IMR-90 (cell line): ENCODE measurements around the gene MYO9A. TPM values are rescaled to one million over a fixed set of nuclear protein-coding genes. Genes with fewer than 3 reads are reported as not detected.

ENCODE experiments used
- ATAC-seq: fragments of 200-7000 bp; cut with Tn5 transposase; 2 replicates; pipeline ENCODE4 v1.9.1; 2020; ENCODE audit warnings: low read depth, mild to moderate bottlenecking, moderate library complexity
- BruUV-seq: library from RNA; stranded (reverse); fragments of 400-500 nt; replicated peaks from 2 replicates; lab custom pipeline; 2021; lab: Mats Ljungman, UMichigan
- CTCF ChIA-PET: fragments of 300-600 bp; formaldehyde crosslinking; extraction: SDS; loops from one replicate; lab custom pipeline; 2021; ENCODE audit warnings: antibody characterized with exemption; lab: Yijun Ruan, JAX
- POLR2A ChIA-PET: fragments of 300-600 bp; sonication (Branson Sonifier 250); formaldehyde crosslinking; loops from one replicate; lab custom pipeline; 2022; ENCODE audit warnings: antibody characterized with exemption; ENCODE audit not compliant: unreplicated experiment; lab: Charles Lee
- DNase-seq: peaks from one replicate; pipeline ENCODE4 v3.0.0; 2013
- H2AFZ ChIP-seq: replicated peaks from 2 replicates; pipeline ENCODE3; 2013; ENCODE audit warnings: low read length, mild to moderate bottlenecking; ENCODE audit not compliant: poor library complexity
- H2AK5ac ChIP-seq: 2 replicates; pipeline ENCODE4 v1.6.1; 2013; ENCODE audit warnings: low read depth, low read length, inconsistent platforms
- H2AK9ac ChIP-seq: replicated peaks from 2 replicates; pipeline ENCODE3; 2013; ENCODE audit warnings: mild to moderate bottlenecking, low read depth, low read length, moderate library complexity; ENCODE audit not compliant: poor library complexity
- H2BK120ac ChIP-seq: 2 replicates; pipeline ENCODE4 v1.6.1; 2013; ENCODE audit warnings: low read depth, low read length, inconsistent platforms
- H2BK15ac ChIP-seq: 3 replicates; pipeline ENCODE4 v1.6.1; 2013; ENCODE audit warnings: low read depth, low read length, inconsistent platforms
- H2BK20ac ChIP-seq: 2 replicates; pipeline ENCODE4 v1.6.1; 2013; ENCODE audit warnings: low read depth, mild to moderate bottlenecking, inconsistent platforms, low read length, moderate library complexity
- H2BK5ac ChIP-seq: 2 replicates; pipeline ENCODE4 v1.6.1; 2013; ENCODE audit warnings: mild to moderate bottlenecking, low read depth, low read length, inconsistent platforms; ENCODE audit not compliant: poor library complexity, severe bottlenecking
- H3K14ac ChIP-seq: replicated peaks from 2 replicates; pipeline ENCODE4 v1.6.1; 2013; ENCODE audit warnings: low read depth, low read length, inconsistent platforms
- H3K18ac ChIP-seq: 2 replicates; pipeline ENCODE4 v1.6.1; 2013; ENCODE audit warnings: low read depth, low read length, control low read depth
- H3K23ac ChIP-seq: 2 replicates; pipeline ENCODE4 v1.6.1; 2013; ENCODE audit warnings: low read depth, low read length, inconsistent platforms
- H3K27ac ChIP-seq: 2 replicates; pipeline ENCODE4 v1.5.1; 2013; ENCODE audit warnings: mild to moderate bottlenecking, control low read depth, low read length; ENCODE audit not compliant: insufficient read depth
- H3K27me3 ChIP-seq: 2 replicates; pipeline ENCODE4 v1.6.1; 2013; ENCODE audit warnings: low read length; ENCODE audit not compliant: control insufficient read depth, insufficient read depth
- H3K36me3 ChIP-seq: 2 replicates; pipeline ENCODE4 v1.6.1; 2013; ENCODE audit warnings: low read length, mixed read lengths; ENCODE audit not compliant: control insufficient read depth, insufficient read depth
- H3K4ac ChIP-seq: 2 replicates; pipeline ENCODE4 v1.6.1; 2013; ENCODE audit warnings: low read depth, low read length, inconsistent platforms
- H3K4me1 ChIP-seq: 2 replicates; pipeline ENCODE4 v1.6.1; 2013; ENCODE audit warnings: low read length, mixed read lengths; ENCODE audit not compliant: control insufficient read depth, insufficient read depth
- H3K4me2 ChIP-seq: 2 replicates; pipeline ENCODE4 v1.6.1; 2013; ENCODE audit warnings: low read depth, mild to moderate bottlenecking, control low read depth, low read length, moderate library complexity
- H3K4me3 ChIP-seq: 2 replicates; pipeline ENCODE4 v1.5.1; 2013; ENCODE audit warnings: low read depth, mild to moderate bottlenecking, control low read depth, low read length, moderate library complexity; ENCODE audit not compliant: insufficient read depth
- H3K56ac ChIP-seq: 2 replicates; pipeline ENCODE4 v1.6.1; 2013; ENCODE audit warnings: low read length, inconsistent platforms; ENCODE audit not compliant: insufficient read depth; ENCODE audit errors: extremely low read depth
- H3K79me1 ChIP-seq, 2 experiments: 2 replicates each; pipeline ENCODE4 v1.6.1; 2013; ENCODE audit warnings: low read length in 2 of 2, inconsistent platforms in 1 of 2, low read depth in 1 of 2
- H3K9ac ChIP-seq: 2 replicates; pipeline ENCODE4 v1.6.1; 2013; ENCODE audit warnings: low read depth, low read length, control low read depth
- H3K9me1 ChIP-seq: 2 replicates; pipeline ENCODE4 v1.6.1; 2013; ENCODE audit warnings: low read length, inconsistent platforms; ENCODE audit not compliant: insufficient read depth
- H3K9me3 ChIP-seq: 2 replicates; pipeline ENCODE4 v1.6.1; 2013; ENCODE audit warnings: low read length; ENCODE audit not compliant: control insufficient read depth, insufficient read depth
- H4K20me1 ChIP-seq: 2 replicates; pipeline ENCODE4 v1.6.1; 2013; ENCODE audit warnings: low read length, inconsistent platforms; ENCODE audit not compliant: insufficient read depth
- H4K5ac ChIP-seq: 2 replicates; pipeline ENCODE4 v1.6.1; 2013; ENCODE audit warnings: mild to moderate bottlenecking, low read depth, low read length, control low read depth
- H4K8ac ChIP-seq, 2 experiments: 2 replicates each; pipeline ENCODE4 v1.6.1; 2013; ENCODE audit warnings: low read depth in 2 of 2, low read length in 2 of 2, control low read depth in 1 of 2, inconsistent platforms in 1 of 2
- H4K91ac ChIP-seq: 2 replicates; pipeline ENCODE4 v1.6.1; 2013; ENCODE audit warnings: low read depth, low read length, inconsistent platforms; ENCODE audit not compliant: insufficient read depth
- BHLHE40 ChIP-seq: fragments of 150-350 bp; IDR thresholded peaks from 2 replicates; pipeline ENCODE4 v1.6.1; 2016; ENCODE audit warnings: mild to moderate bottlenecking, low read depth, low read length
- CEBPB ChIP-seq: IDR thresholded peaks from 2 replicates; pipeline ENCODE4 v1.6.1; 2012; ENCODE audit warnings: low read depth, low read length, improper control_type of control experiment
- CTCF ChIP-seq: conservative IDR thresholded peaks from 2 replicates; pipeline ENCODE4 v1.5.1; 2012; ENCODE audit warnings: mild to moderate bottlenecking, low read depth, low read length, improper control_type of control experiment
- ELK1 ChIP-seq: fragments of 150-350 bp; IDR thresholded peaks from 2 replicates; pipeline ENCODE4 v1.6.1; 2016; ENCODE audit warnings: low read depth, mild to moderate bottlenecking, low read length, moderate library complexity, borderline replicate concordance
- FOS ChIP-seq: fragments of 150-350 bp; IDR thresholded peaks from 2 replicates; pipeline ENCODE4 v1.6.1; 2016; ENCODE audit warnings: low read depth, low read length
- MXI1 ChIP-seq: IDR thresholded peaks from 2 replicates; pipeline ENCODE4 v1.6.1; 2012; ENCODE audit warnings: low read depth, mild to moderate bottlenecking, low read length, moderate library complexity, borderline replicate concordance
- POLR2A ChIP-seq: IDR thresholded peaks from 2 replicates; pipeline ENCODE4 v1.6.1; 2012; ENCODE audit warnings: mild to moderate bottlenecking, low read depth, low read length
- RAD21 ChIP-seq: IDR thresholded peaks from 2 replicates; pipeline ENCODE4 v1.6.1; 2012; ENCODE audit warnings: low read length, improper control_type of control experiment
- RCOR1 ChIP-seq: IDR thresholded peaks from 2 replicates; pipeline ENCODE4 v1.6.1; 2012; ENCODE audit warnings: mild to moderate bottlenecking, low read length, improper control_type of control experiment; ENCODE audit not compliant: insufficient replicate concordance
- RFX5 ChIP-seq: IDR thresholded peaks from 2 replicates; pipeline ENCODE4 v1.8.0; 2012; ENCODE audit warnings: low read depth, mild to moderate bottlenecking, low read length, moderate library complexity
- USF2 ChIP-seq: fragments of 150-350 bp; IDR thresholded peaks from 2 replicates; pipeline ENCODE4 v1.6.1; 2017; ENCODE audit warnings: mild to moderate bottlenecking, antibody characterized with exemption, low read length, low read depth
- WGBS, 2 experiments: methylation state at CpG; one replicate each; pipeline versions ENCODE4 v1.1.5 to v1.1.7; 2013; ENCODE audit warnings: missing lambda C conversion rate in 2 of 2; ENCODE audit not compliant: insufficient read length in 1 of 2; ENCODE audit errors: extremely low coverage in 2 of 2; 5-methylcytosine and 5-hydroxymethylcytosine counted together
- dilution Hi-C: fragments of 300-500 bp; cut with HindIII; formaldehyde crosslinking; loops from one replicate; pipeline ENCODE4 v1.14.3; 2018; ENCODE audit warnings: low sequenced_read_pairs; ENCODE audit not compliant: unreplicated experiment
- in situ Hi-C: fragments of 300-500 bp; cut with MboI; formaldehyde crosslinking; loops from 3 replicates; pipeline ENCODE4 v1.14.3; 2019; ENCODE audit warnings: low sequenced_read_pairs, inconsistent platforms, mixed read lengths
- intact Hi-C: fragments of 100-400 bp; cut with micrococcal nuclease; formaldehyde crosslinking; loops from 2 replicates; pipeline ENCODE4 v1.10.0; 2022
- polyA plus RNA-seq, 3 experiments: library from polyadenylated mRNA; depleted of rRNA; stranded (reverse); fragments of >200 nt; gene quantifications; 2 replicates each; pipeline ENCODE4 v1.2.3, GENCODE V29; 2012; ENCODE audit warnings: low replicate concordance in 1 of 3
- total RNA-seq: library from RNA; depleted of rRNA; stranded (reverse); fragments of >200 nt; gene quantifications from 2 replicates; pipeline ENCODE4 v1.2.3, GENCODE V29; 2012

Gene MYO9A
- total and polyA plus RNA-seq, 2 of the 4 experiments (the other 2 are of a cell fraction): 6.0 to 49.5 TPM

GRCh38 chr15:71798641-71799040 is 319.3 kb downstream of the MYO9A start (continued):
- TF ChIP-seq FOS (no peak), RFX5 (no peak), POLR2A (no peak), RCOR1 (no peak), RAD21 (no peak), MXI1 (no peak)

- 0 out of 2 replicates have a peak overlapping the region, but pooled peaks have one; percentile 4 for H3K14ac ChIP-seq
- ATAC-seq (peak; percentile 79), DNase-seq (peak; percentile 77)
- 0 out of 2 replicates have a peak overlapping the region, but pooled peaks have one; percentile 14 for H3K23ac ChIP-seq
- H3K56ac ChIP-seq: no peak overlapping the region
- H3K4me3 ChIP-seq: no peak overlapping the region
- TF ChIP-seq ELK1 (no peak), CTCF (no peak), BHLHE40 (peak; percentile 85), CEBPB (peak; percentile 36; the same call in 1 of the 2 replicates), USF2 (no peak)
- intact Hi-C loops (no loop called here), dilution Hi-C loops (no loop called here), in situ Hi-C loops (no loop called here)
- H2AFZ ChIP-seq: no peak overlapping the region
- H3K18ac ChIP-seq: no peak overlapping the region
- ChIA-PET CTCF (interaction anchor here (1.8 kb wide), 1 partner anchor 8 kb away, joined by 8 read pairs; no protein-coding TSS in a partner anchor), POLR2A (no interaction called here)
- no peak overlapping the region for H2AK9ac ChIP-seq
- H2BK120ac ChIP-seq: no peak overlapping the region
- H2BK20ac ChIP-seq: no peak overlapping the region; the same call in 1 of the 2 replicates
- no peak overlapping the region for H4K91ac ChIP-seq
- no peak overlapping the region for H3K27ac ChIP-seq
- H4K5ac ChIP-seq: no peak overlapping the region
- H3K9ac ChIP-seq: no peak overlapping the region
- H2BK15ac ChIP-seq: no peak overlapping the region
- H3K79me1 ChIP-seq: no peaks in the 10 kb centered on the region
- H3K27me3 ChIP-seq: no peaks in the 10 kb centered on the region
- H4K8ac ChIP-seq: no peak overlapping the region
- peaks cover 18% of the 10 kb centered on the region for H3K9me1 ChIP-seq
- H3K9me3 ChIP-seq: no peaks in the 10 kb centered on the region
- no TSS peak for BruUV-seq
- H4K20me1 ChIP-seq: peaks cover 4% of the 10 kb centered on the region; the same call in 1 of the 2 replicates
- no CpG with 5 or more reads among the region's 2 CpGs for WGBS, 2 experiments
- peaks cover 11% of the 10 kb centered on the region for H3K4me1 ChIP-seq
- peak overlapping the region; percentile 23; the same call in 1 of the 2 replicates for H3K4me2 ChIP-seq
- H3K36me3 ChIP-seq: no peaks in the 10 kb centered on the region
- H3K4ac ChIP-seq: no peak overlapping the region
- no peak overlapping the region for H2AK5ac ChIP-seq
- H2BK5ac ChIP-seq: no peak overlapping the region
Observed at GRCh38 chr15:71792521-71792920, 325.4 kb downstream of the MYO9A start.
